HG03439 (cell line): ENCODE data around the gene TRIP13.
"Not testable (repeated sequence)": the region's sequence is repeated elsewhere in the genome, so short reads cannot be mapped to it uniquely, and the experiment has no call there.

Experiments used
- ATAC-seq: cut with Tn5 transposase; IDR thresholded peaks from one replicate; pipeline ENCODE4 v1.9.1; 2021; ENCODE audit warnings: mild to moderate bottlenecking, moderate library complexity; ENCODE audit not compliant: unreplicated experiment

Gene TRIP13

DNA sequence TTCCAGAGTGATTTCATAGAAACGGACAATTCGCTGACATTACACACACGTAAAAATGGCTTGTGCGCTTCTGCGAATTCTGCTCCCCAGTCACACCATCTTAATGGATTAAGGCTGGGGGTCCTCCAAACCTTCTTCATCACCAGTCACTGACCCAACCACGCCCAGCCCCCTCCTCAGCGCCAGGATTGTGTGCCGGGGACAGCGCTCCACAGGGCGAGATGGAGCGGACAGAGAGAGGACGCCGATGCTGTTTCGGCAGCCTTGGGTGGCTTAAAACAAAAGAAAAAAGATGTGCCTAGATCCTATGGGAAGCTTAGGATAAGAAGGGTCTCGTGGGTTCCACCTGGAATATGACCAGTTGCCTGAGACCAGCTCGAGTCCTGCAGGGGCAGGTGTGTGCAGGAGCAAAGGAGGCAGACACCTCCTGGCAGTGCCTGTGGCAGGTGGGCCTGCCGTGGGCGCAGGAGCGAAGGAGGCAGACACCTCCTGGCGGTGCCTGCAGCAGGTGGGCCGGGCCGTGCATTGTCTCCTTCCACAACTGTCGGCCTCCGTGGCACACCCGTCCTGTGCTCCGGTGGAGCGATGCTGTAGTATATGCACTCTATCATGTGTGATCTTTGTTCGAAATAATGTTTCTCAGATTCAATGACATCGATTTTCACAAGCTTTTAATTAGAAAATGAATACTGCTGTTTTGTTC, 20.9 kb upstream of the TRIP13 start:
- no peak for ATAC-seq

DNA sequence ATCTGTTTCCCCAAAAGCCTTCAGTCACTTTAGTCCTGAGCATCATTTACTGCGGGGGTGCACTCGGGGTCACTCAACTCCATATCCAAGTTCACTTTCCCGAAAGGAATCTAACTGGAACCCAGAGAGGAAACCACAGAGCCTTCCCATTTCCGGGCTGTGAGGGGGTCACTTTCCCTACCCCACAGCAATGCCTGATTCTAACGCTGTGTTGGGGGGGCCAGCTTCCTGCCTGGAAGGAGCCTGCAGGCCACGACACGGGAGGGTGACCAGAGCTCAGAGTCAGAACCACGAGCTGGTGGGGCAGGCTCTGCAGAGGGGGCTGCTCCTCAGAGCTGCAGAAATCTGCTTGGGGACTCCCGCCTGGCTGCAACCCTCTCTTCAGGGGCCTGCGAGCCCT, 20.4 kb upstream of the TRIP13 start:
- ATAC-seq = no peak

DNA sequence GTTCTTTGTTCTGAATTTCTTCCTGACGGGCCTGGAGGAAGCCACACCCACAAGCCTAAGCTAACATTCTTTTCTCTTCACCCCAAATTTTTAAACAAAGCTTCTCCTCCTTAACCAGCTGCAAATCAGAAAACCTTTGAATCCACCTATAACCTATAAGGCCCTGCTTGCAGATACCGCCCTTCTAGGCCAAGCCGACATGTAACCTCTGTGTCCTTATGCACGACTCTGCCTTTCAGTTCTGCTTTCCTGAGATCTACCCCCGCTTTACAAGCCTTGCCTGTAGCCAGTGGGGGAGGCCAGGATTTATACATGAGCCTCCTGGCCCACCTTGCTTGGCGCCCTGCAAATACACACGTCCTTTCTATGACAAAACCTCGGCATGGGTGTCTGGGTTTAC, 19.4 kb upstream of the TRIP13 start:
- ATAC-seq = no peak

DNA sequence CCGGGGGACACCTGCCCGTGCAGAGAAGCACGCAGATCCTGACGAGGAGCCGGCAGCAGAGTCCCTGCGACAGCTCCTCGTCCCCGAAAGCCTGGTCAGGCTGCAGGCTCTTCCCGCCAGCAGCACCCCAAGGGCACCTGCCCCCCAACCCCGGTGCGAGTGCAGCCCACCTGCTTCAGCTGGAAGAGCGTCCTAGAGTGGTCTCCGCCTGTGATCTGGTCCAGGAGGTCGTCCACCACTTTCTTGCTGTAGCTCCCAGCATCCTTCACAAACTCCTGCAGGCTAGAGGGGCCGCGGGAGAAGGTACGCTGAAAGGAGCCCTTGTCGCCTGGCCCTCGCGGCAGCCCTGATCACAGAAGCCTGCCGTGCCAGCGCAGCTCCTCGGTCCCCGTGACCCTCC, 16.8 kb upstream of the TRIP13 start:
- no peak for ATAC-seq

DNA sequence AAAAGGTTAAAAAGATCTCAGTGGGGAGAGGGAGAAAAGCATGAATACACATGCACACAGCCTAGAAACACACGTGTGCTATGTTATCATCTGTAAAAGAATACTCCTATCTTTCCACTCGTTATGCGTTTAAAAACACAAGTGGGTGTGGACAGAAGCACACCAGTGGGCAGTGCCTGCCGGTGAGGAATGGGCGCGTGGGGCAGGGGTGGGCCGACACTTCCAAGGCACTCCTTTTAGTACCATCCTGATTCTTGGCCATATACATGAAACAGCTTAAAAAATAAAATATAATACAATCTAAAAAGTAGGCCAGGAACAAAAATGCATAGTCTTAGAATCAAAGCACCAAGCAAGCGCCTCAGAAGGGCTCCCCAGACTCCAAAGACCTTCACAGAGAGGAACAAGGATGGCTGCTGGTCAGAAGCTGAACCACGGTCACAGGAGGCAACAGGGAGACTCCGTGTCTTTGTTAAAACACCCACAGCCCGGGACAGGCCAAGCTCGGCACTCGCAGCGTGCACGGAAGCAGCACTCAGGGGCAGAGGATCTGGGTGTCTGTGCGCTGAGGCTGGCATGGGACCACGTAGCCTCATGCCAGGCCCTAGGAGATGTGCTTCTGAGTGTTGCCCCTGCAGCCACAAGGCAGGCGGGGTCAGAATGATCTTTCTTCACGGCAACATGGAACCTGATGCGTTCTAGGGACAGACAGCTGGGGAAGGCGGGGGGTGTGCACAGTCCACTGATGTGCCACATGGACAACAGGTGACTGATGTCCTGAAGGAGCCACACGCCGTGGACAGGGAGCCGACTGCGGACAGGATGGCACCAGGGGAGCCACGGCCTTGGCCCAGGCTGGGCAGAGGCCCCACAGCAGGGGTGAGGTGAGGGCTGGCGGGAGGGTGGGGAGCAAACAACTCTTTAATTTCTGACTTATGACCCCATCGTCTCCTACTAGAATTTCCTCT, 16.0 kb upstream of the TRIP13 start:
- no peak for ATAC-seq

DNA sequence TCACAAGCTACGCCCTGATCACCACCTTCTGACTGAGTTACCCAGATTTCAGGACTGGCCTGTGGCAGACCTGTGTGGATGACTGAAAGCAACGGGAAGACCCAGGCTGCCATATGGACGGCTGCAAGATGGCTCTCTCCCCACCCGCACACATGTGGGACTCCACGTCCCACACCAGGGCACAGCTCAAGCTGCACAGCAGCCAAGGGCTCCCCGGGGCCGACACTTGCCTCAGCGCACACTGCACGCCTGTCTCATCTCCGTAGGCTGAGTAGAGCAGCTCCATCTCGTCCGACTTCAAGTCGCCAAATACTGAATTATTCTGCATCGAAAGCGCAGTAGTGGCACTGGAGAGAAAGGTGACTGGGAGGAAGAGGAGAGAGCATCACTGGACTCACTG, 14.6 kb upstream of the TRIP13 start:
- ATAC-seq = no peak

DNA sequence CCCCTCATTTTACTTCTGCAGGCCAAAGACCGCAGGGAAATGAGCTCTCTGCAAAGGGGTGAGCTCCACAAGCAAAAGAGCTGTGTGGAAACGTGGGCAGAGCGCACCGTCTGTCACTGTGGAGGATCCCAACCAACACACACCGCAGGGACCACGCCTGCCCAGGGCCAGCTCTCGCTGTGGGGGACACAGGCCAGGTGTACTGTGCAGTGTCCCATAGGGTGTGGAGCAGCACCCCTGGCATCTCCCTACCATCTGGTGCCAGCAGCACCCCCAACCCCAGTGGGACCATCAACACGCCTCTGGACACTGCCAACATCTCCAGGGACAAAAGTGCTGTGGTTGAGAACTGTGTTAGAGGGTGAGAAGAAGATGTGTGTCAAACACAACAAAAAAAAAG, 14.0 kb upstream of the TRIP13 start:
- ATAC-seq = not testable (repeated sequence)

DNA sequence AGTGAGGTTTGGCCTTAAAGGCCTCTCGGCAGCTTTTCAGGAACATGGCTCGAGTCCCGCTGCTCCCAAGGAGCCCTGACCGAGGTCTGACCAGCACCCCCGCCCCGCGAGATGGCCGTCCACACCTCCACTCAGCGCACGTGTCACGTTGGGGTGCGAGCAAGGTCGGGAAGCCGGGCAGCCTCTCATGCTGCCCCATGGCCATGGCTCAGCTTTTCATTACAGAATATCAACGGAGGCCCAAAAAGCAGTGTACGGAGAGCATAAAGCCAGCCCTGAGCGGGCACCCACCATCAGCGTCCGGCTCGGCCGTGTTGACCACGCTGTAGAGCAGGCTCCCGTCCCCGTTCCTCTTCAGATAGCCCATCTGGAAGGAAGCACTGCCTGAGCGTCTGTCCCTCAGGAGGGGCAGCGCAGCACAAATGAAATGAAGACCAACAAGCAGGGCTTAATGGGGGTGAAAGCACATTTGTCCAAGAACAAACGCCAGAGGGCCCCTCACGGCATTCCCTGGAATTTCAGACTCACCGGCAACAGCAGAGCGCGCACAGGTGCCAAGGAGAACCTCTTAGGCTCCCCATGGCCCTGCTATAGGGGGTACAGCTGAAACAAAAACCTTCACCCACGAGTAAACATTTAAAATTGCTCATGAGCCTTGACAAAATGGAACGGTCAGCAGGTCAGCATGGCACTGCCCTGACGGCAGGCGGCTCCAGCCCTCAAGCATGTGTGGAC, 11.7 kb upstream of the TRIP13 start:
- ATAC-seq = no peak

DNA sequence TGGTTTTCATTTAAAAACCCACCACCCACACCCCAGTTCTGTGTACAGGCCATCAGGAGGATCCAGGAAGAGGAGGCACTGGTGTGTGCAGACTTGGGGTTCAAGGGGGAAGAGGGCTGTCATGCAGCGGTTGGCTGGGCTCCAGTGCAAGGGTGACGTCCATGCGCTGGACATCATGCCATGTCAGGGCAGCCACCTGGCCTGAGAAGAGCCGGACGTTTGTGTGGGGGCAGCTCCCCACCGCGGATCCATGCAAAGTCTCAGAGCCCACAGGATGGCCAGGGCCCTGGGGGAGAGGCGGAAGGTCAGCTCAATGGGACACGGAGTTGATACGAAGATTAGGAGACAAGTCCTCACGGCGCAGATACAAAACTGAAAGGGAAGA, 11.1 kb upstream of the TRIP13 start:
- ATAC-seq = no peak

DNA sequence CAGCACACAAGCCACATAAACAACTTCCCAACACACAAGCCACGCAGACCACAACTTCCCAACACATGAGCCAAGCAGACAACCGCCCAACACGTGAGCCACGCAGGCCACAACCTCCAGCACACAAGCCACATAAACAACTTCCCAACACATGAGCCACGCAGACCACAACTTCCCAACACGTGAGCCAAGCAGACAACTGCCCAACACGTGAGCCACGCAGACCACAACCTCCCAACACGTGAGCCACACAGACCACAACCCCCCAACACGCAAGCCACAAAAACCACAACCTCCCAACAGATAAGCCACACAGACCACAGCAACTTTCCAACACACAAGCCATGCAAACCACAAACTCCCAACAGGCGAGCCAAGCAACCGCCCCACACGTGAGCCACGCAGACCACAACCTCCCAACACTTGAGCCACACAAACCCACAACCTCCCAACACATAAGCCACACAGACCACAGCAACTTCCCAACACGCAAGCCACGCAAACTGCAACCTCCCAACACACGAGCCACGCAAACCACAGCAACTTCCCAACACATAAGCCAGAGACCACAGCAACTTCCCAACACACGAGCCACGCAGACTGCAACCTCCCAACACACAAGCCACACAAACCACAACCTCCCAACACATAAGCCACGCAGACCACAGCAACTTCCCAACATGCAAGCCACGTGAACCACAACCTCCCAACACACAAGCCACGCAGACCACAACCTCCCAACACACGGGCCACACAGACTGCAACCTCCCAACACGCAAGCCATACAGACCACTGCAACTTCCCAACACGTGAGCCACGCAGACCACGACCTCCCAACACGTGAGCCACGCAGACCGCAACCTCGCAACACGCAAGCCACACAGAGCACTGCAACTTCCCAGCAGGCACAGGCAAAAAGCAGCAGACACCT, 10.2 kb upstream of the TRIP13 start:
- ATAC-seq = no peak

DNA sequence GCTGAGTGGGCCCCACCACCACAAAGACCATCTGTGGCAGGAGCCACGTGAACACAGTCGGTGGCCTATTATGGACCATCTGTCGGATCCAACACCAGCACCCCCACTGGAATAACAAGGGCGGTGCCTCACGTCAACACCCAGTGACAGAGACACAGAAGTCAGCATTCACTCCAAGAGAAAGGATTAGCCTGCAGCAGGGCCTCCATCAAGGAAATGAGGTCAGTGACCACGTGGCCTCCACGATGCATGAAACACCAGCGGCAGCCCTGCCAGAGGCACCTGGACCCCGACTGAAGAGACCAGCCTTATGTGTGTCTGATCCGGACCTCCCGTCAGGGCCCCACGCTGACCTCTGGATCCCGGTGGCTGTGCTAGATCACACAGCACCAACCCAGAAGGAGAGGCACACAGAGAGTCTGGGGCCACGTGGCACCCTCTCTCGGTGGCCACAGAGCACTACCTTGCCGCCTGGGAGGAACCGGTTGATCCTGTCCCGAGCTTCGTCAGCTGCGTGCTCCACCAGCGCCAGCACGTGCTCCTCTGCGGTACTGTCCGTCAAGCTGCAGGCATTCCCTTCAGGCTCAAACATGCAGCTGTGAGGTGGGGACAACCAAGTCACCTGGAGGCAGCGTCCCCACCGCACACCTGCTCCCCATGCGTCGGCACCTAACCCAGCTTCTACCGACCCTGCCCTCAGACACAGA, 9.1 kb upstream of the TRIP13 start:
- ATAC-seq = no peak

DNA sequence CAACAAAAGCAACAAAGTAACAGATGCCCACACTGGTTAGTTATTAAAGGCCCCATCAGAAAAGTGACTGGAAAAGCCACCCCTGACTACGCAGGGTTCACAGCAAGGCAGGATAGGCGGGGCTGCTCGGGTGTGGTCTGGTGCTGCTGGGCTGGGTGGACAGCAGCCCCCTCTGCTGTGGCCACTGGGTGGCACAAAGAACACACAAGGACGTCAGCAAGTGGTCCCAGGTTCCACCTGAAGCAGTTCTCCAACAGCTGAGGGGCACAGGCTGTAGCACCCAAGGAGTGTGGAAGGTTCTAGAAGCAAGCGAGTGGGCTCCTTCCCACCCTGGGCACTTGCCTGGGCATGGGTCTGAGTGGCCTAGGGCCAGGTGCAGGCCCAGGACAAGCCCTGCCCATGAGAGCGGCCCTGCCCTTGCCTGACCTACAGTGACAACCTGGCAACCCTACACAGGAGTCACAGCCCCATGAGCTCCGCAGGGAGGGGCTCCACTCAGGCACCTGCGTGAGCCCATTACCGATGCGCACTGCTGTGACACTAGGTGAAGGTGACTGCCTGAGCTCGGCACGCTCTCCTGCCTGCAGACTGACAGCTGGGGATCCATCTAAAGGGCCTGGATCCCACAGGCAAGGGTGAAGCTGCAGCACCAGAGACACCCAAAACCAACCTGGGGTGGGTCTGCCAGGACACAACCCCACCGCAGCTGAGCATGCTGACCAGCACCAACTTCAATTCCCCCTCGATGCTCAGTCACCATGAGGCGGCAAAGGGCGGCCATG, 8.1 kb upstream of the TRIP13 start:
- no peak for ATAC-seq

DNA sequence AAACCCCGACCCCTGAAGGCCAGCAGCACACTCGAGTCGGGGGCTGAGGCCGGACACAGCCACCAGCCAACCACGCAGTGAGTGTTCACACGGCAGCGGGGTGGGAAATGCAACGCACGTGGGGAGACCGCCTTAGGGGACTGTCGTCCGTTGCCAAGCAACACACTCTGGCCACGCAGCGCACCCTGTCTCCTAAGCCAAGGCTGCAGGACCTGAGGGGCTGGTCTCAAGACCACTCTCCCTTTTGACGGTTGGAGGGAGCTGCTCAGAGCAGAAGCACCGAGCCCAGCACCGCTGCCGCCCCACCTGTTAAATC, 7.6 kb upstream of the TRIP13 start:
- ATAC-seq = no peak

DNA sequence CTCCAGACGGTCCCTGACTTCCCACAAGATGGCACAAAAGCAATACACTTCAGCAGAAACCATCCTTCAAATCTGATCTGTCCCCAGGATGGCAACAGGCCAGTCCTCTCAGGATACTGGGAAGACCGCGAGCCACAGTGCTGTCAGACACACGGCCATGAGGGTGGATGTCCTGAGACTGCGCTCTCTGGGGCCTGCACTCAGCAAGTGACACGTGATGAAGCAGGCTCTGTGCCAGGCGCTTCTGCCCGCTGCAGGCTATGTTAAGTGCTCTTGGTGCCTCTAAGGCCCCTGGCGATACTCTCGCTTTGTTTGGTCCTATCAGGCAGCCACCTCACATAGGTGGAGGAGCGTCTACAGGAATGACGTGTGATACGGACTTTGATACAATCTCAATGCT, 7.2 kb upstream of the TRIP13 start:
- no peak for ATAC-seq

DNA sequence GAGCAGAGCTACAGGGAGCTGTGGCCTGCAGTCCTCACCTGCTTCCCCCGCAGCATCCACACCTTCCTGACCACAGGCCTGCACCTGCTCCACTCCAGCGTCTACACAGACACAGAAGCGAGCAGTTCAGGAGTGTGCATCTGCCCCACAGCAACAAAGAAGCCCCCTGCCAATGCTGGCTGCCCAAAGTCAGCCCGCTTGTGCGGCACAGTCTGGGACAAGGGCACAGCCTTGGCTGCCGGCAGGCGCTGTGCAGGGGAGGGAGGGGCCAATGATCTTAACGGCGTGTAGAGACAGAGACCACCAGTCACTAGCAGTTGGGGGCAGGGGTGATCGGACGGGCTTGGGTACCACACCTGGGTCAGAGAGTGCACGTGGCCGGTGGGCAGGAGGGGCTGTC, 6.6 kb upstream of the TRIP13 start:
- no peak for ATAC-seq

DNA sequence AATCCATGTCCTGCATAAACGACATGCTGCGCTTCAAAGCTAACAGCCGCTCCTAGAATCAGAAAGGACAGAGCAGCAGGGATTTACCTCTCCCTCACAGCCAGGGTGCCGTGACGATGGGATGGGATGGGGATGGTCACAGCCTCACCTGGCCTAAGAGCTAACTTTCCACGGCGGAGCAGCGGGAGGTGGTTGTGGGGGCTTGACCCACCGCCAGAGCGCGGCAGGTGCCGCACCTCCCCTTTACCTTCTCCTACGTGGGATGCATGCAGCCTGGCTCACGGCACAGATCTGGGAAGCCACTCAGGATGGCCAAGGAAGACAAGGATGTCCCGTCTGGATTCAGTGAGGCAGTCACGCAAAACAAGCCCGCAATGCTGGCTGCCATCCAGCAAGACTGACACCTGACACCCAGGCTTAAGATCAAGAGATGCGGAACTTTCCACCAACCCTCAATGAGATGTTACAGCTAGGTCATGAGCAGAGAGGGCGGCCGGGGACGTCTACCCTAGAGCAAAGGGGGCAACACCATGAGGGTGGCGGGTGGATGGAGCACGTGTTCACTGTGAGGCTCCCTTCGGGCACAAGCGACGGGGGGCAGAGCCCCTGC, 5.9 kb upstream of the TRIP13 start:
- no peak for ATAC-seq

DNA sequence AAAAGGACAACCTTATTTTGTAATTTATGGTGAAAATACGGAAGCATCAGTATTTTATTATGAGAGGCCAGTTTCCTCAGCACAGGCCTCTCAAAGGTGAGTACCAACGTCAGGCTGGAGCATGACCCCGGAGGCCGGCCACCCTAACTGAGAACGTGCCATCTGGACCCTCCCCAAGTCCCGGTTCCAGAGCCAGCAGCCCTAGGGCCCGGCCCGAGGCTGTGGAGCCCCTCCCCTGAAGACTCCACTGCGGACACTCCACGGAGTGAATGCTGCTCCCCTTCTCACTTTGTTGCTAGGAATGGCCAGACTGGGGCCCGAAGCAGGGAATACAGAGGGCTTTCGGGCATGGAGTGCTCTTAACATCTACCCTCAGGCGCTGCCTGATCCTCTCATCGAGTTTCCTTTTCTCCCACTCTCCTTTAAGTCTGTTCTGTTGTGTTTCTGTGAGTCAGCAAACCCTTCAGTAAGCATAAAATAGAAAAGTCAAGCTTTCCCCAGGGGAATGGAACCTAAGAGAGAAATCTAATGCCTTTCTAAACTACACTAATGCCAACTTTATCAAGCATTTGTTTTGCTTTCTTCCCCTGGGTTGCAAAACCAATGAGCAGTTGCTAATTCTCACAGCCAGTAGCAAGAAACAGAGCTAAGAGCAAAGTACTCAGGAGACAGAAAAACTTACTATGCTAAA, 4.6 kb upstream of the TRIP13 start:
- ATAC-seq = no peak

DNA sequence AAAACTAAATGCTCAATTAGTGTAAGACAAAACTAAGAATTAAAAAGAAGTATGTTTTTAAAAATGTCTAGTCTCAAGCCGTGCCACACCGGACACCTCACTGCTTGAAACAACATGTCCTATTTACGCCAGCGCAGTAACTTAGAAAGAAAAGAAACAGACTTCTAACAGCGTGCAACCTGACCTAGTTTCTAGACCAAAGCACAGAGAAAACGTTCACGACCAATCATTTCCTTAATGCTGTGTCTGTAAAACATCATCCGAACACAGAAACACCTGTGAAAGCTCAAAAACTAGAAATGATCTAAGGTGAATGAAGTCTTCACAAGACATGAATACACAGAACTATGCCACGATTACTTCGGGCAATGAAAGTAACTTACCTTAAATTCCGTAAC, 4.0 kb upstream of the TRIP13 start:
- ATAC-seq = no peak
